Ectodermal cell (in vitro differentiated cells): ENCODE results near the gene HOXB3.

Experiments
- H3K27ac ChIP-seq: 2 replicates; pipeline ENCODE4 v1.7.0; 2013; ENCODE audit warnings: mild to moderate bottlenecking, low read depth, low read length; ENCODE audit not compliant: insufficient read depth, poor library complexity, severe bottlenecking
- H3K27me3 ChIP-seq: 2 replicates; pipeline ENCODE4 v1.7.0; 2013; ENCODE audit warnings: mild to moderate bottlenecking, low read length; ENCODE audit not compliant: insufficient read depth, control insufficient read depth, poor library complexity, severe bottlenecking
- H3K36me3 ChIP-seq: one replicate; pipeline ENCODE4 v1.7.0; 2013; ENCODE audit warnings: low read length; ENCODE audit not compliant: control insufficient read depth, insufficient read depth
- H3K4me1 ChIP-seq: one replicate; pipeline ENCODE4 v1.7.0; 2013; ENCODE audit warnings: low read length; ENCODE audit not compliant: control insufficient read depth, insufficient read depth
- H3K4me3 ChIP-seq: 2 replicates; pipeline ENCODE4 v1.7.0; 2013; ENCODE audit warnings: low read depth, low read length, control low read depth; ENCODE audit not compliant: insufficient read depth
- H3K9me3 ChIP-seq: 2 replicates; pipeline ENCODE4 v1.7.0; 2013; ENCODE audit warnings: mild to moderate bottlenecking, low read length, moderate library complexity; ENCODE audit not compliant: control insufficient read depth
- WGBS, 2 experiments: methylation state at CpG; one replicate each; pipeline ENCODE4 v1.1.7; 2013; ENCODE audit warnings: missing lambda C conversion rate in 2 of 2; 5-methylcytosine and 5-hydroxymethylcytosine counted together

HOXB3 gene

DNA sequence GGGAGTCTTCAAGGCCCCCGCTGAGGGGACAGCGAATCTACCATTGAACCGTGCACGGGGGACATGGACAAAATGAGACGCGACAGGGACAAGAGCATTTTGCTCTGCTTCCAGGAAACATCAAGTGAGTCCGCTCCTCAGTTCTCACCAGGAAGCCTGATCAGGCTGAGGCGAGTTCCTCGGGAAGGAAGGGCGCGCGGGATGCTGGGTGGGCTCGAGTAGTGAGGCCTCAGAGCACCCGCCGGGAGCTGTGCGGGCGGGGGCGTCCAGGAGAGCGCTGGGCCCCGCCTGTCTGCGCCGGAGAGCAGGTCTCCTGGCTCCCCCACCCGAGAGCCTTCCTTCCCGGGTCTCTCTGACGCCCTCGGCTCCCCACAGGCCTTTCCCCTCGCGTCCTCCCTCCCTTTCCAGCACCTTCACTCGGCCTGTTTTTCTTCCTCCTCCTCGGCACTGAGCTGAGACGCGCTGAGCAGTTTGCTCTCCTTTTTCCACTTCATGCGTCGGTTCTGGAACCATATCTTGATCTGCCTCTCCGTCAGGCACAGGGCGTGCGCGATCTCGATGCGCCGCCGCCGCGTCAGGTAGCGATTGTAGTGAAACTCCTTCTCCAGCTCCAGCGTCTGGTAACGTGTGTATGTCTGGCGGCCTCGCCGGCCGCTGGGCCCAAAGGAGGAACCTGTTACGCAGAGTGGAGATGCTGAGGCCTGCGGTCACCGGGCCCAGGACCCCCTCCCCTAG lies 6.1 kb upstream of the HOXB3 start:
- no peak overlapping the region for H3K27ac ChIP-seq
- peaks cover 100% of the 10 kb centered on the region for H3K27me3 ChIP-seq
- H3K4me3 ChIP-seq, result no peak overlapping the region
- H3K4me1 ChIP-seq, result peaks cover 3% of the 10 kb centered on the region
- whole genome bisulfite sequencing, 2 experiments, result 3% methylated on average over 54 of the region's 54 CpGs
- H3K9me3 ChIP-seq, result no peaks in the 10 kb centered on the region
- no peaks in the 10 kb centered on the region for H3K36me3 ChIP-seq

DNA sequence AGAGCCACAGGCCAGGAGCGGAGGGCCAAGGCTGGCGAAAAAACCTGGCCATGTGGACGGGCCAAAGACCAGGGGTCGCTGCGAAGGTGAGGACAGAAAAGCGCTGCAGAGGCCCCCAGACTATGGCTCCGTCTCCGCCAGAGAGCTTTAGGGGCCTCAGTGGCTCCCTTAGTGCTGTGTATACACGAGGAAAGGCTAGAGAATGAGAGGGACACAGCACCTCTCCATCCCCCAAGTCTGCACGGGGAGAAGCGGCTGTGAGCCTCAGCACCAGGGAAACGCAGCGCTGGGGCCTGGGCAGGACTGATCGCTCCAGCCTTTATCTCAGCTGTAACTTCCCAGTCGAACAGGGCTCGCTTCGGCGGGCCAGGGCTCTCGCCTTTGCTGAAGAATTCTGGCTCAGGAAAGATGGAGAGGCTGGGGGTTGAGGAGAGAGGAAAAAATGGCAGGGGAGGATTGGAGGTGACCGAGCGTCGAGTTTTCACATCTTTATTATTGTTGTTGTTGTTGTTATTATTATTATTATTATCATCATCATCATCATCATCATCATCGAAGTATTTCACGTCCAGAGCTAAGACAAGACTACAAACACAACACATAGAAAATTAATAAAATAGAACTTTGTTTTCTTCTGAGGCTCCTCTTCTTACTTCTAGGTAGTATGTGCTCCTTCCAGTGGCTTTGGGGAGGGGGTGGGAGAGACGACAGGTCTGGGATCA lies 5.4 kb upstream of the HOXB3 start:
- Histone ChIP-seq H3K27me3 (peaks cover 100% of the 10 kb centered on the region), H3K4me1 (peaks cover 3% of the 10 kb centered on the region)

DNA sequence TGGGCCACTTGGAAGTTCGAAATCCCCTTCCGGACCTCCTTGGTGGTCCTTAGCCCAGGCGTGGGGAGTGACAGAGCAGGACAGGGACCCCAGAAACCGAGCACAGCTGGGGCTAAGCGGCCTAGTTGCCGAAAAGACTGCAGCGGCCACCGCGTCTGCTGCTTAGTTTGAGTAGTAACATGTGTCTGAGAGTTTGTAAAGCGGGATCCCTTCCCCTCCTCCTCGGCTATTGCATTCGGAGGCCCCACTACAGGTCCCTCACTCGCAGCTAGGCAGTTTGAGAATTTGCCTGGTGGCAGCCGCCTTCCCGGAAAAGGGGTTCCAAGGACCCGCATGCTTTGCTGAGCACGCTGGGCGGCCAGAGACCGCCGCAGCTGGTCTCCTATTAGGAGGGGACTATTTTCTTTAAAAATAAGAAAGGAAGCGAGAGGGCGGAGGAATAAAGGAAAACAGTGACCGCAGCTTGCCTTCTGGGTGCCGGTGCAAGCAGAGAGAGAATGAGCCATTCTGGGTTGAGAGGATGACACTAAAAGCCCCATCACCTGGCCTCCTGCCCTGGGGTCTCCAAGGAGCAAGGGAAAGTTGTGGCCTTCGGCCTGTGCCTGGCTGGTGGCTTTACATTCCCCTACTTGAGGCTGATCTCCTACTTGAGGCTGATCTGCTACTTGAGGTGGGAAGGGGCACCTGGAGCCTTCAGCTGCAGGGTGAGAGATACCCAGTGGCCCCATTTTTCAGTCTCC lies 4.7 kb upstream of the HOXB3 start:
- Histone ChIP-seq H3K4me3 (no peak overlapping the region), H3K27ac (no peak overlapping the region), H3K4me1 (peaks cover 3% of the 10 kb centered on the region), H3K27me3 (peaks cover 100% of the 10 kb centered on the region), H3K9me3 (no peaks in the 10 kb centered on the region), H3K36me3 (no peaks in the 10 kb centered on the region)
- 8 to 9% methylated on average over 25 of the region's 25 CpGs for WGBS, 2 experiments

More for the DNA sequence above, 5.4 kb upstream of the HOXB3 start:
- Histone ChIP-seq H3K36me3 (no peaks in the 10 kb centered on the region), H3K9me3 (no peaks in the 10 kb centered on the region), H3K27ac (no peak overlapping the region), H3K4me3 (no peak overlapping the region)
- WGBS, 2 experiments, result 7 to 10% methylated on average over 20 of the region's 25 CpGs

DNA sequence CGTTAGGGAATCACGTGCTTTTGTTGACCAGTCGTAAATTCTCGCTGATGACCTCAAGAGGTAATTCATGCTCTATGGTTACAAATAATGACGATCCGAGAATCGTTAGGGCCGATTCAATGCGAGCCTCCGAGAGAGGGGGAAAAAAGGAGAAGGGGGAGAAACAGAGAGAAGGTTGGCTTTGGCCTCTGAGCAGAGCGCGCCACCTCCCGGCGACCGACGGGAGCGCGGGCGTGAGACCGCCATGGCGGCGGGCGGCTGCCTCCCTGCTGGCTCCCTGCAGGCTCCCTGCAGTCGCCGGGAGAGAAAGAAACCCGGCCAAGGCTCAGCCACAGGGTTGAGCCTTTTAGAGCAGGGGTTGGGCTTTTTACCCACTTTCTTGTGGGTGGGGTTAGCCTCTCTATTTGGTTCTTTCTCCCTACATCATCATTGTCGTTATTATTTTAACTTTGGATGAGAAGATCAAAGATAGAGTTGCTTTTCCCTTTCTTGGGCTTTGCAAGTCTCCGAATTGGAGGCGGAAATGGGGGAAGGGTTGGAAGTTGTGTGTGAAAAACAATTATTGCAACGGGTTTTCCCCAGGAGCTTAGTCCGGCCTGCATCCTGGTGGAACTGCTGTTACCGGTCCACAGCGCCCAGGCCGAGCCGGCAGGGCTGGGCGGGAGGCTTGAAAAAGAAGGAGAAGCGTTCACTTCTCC lies 3.9 kb upstream of the HOXB3 start:
- Histone ChIP-seq H3K4me1 (peaks cover 3% of the 10 kb centered on the region), H3K4me3 (no peak overlapping the region), H3K27me3 (peaks cover 100% of the 10 kb centered on the region), H3K36me3 (no peaks in the 10 kb centered on the region), H3K27ac (no peak overlapping the region), H3K9me3 (no peaks in the 10 kb centered on the region)
- 1% methylated on average over 36 to 37 of the region's 37 CpGs for WGBS, 2 experiments

DNA sequence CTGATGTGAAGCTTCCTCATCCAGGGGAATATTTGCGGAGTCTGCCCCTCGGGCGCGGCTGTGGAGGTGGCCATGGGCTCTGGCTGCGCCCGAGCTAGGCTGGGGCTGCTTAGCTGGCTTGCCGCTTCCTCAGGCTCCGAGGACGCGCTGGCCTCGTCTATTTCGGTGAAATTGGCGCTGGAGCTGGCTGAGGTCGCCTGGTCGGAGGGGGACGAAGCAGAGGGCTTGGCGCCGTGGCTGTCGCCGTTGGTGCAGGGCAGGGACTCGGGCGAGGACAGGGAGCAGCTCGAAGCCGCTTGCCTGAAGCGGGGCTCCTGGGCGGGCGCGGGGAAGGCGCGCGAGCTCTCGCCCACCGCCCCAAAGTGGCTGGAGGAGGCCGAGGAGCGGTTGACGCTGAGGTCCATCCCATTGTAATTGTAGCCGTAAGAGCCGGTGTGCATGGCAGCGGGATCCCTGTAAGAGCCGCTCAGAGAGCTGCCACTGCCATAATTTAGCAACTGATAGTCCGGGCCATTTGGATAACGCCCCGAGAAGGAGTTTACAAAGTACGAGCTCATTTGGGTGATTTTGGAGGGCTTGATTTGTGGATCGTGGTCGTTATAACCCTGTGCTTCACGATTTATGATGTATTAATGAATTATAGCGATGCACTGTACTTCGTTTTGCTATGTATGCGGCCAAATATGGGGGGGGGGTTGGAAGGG lies 3.2 kb upstream of the HOXB3 start, which contains the start of gene HOXB5:
Gene HOXB5 (minus strand): TSS at position 654 of the 704 bp plus-strand sequence. CDS start 97 bp downstream, at position 557.
- Histone ChIP-seq H3K9me3 (no peaks in the 10 kb centered on the region), H3K36me3 (no peaks in the 10 kb centered on the region), H3K4me3 (peak within 1 kb of the TSS; percentile 13), H3K27me3 (peaks cover 100% of the 10 kb centered on the region), H3K4me1 (peaks cover 3% of the 10 kb centered on the region), H3K27ac (no peak within 1 kb of the TSS)
- WGBS, 2 experiments, result 3 to 4% methylated on average over 50 of the region's 50 CpGs

DNA sequence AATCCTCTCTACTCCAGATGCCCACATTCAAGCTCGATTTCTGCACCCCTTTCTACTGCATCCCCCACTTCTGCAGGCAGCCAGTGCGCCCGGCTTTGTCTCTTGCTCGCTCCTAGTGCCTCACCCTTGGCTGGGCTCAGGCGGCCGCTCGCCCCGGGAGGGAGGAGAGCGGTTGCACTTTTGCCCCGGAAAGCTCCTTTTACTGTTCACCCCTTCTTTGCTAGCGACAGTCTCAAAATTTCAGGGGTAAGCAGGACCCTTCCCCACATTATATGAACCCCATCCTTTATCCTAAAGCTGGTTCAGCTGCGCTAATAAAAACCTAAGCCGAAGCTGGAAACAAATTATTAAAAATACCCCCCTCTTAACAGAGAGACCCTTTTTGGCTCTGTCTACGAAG lies 2.5 kb upstream of the HOXB3 start:
- H3K4me1 ChIP-seq, result peaks cover 3% of the 10 kb centered on the region

DNA sequence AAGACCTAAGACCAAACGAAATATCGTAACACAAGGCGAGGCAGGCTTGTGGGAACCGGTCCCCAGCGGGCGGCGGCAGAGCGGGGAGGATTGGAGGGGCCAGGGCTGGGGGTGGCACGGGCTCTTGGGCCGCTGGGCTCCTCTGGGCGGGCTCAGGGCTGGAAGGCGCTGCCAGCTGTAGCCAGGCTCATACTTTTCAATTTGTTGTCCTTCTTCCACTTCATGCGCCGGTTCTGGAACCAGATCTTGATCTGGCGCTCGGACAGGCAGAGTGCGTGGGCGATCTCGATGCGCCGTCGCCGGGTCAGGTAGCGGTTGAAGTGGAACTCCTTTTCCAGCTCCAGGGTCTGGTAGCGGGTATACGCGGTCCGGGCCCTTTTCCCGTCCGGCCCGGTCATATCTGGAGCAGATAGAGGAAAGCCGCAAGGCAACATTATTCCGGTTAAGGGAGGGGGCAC lies 2.0 kb upstream of the HOXB3 start:
- peaks cover 3% of the 10 kb centered on the region for H3K4me1 ChIP-seq
- H3K36me3 ChIP-seq, result no peaks in the 10 kb centered on the region
- H3K9me3 ChIP-seq, result no peaks in the 10 kb centered on the region
- no peak overlapping the region for H3K27ac ChIP-seq
- H3K27me3 ChIP-seq, result peaks cover 100% of the 10 kb centered on the region
- WGBS, 2 experiments, result 7 to 8% methylated on average over 33 of the region's 33 CpGs
- H3K4me3 ChIP-seq, result no peak overlapping the region

More for the DNA sequence above, 2.5 kb upstream of the HOXB3 start:
- Histone ChIP-seq H3K27me3 (peaks cover 100% of the 10 kb centered on the region), H3K4me3 (no peak overlapping the region), H3K36me3 (no peaks in the 10 kb centered on the region), H3K9me3 (no peaks in the 10 kb centered on the region), H3K27ac (no peak overlapping the region)
- WGBS, 2 experiments, result 10 to 11% methylated on average over 14 of the region's 14 CpGs

DNA sequence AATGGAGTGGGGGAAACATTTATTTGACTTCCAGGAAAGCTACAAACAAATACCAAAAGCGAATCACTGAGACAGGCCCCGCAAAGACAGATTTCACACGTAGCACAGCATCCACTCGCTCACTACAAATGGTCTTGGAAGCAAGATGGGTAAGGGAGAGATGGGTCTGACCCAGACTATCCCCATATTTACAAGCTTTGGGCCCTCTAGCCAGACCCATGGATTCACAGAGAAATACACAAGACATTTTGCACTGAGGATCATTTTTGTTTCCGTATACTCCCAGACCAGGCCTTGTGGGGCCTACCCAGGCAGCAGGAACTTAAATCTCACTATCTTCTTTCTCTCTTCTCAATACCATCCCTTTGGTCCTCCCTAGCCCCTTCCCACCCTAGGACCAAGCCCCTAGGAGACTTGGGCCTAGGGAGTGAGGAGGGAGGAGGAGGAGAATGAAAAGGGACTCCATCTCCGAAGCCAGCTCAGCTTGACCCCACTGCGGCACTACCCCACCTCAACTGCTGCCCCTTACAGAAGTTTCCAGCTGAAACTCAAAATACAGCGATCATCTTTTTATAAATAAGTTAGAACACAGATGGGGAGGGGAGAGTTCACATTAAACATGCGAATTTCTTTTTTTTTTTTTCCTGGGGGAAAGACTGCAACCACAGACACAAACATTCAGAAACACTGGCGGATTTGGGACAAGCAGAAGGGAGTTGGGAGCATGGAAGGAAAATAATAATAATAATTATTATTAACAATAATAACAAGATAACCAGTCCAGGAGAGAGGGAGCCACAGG lies 1.4 kb upstream of the HOXB3 start:
- Histone ChIP-seq H3K4me3 (no peak overlapping the region), H3K27me3 (peaks cover 100% of the 10 kb centered on the region), H3K27ac (no peak overlapping the region), H3K36me3 (no peaks in the 10 kb centered on the region), H3K4me1 (peaks cover 3% of the 10 kb centered on the region), H3K9me3 (no peaks in the 10 kb centered on the region)
- 52 to 59% methylated on average over 7 to 9 of the region's 10 CpGs for WGBS, 2 experiments
